Mucosa of rectum (tissue), 2 donors: ENCODE data around the gene MGAT5B.

ENCODE experiments used
- H3K27ac ChIP-seq, 2 donors: one replicate each; pipeline ENCODE4 v1.7.0; 2013; ENCODE audit warnings: inconsistent platforms in 2 of 2, low read depth in 2 of 2, low read length in 2 of 2
- H3K27me3 ChIP-seq, 2 donors: one replicate each; pipeline ENCODE4 v1.7.0; 2013; ENCODE audit warnings: low read length in 2 of 2; ENCODE audit not compliant: control insufficient read depth in 2 of 2, insufficient read depth in 2 of 2
- H3K36me3 ChIP-seq, 2 donors: one replicate each; pipeline ENCODE4 v1.7.0; 2013; ENCODE audit warnings: low read length in 2 of 2; ENCODE audit not compliant: control insufficient read depth in 2 of 2, insufficient read depth in 2 of 2
- H3K4me1 ChIP-seq, 2 donors: one replicate each; pipeline ENCODE4 v1.7.0; 2013; ENCODE audit warnings: low read length in 2 of 2, mild to moderate bottlenecking in 1 of 2; ENCODE audit not compliant: control insufficient read depth in 2 of 2, insufficient read depth in 2 of 2
- H3K4me3 ChIP-seq, 2 donors: one replicate each; pipeline ENCODE4 v1.7.0; 2013; ENCODE audit warnings: low read length in 2 of 2
- H3K9ac ChIP-seq, 2 donors: one replicate each; pipeline ENCODE4 v1.7.0; 2013; ENCODE audit warnings: low read length in 2 of 2, low read depth in 1 of 2, mild to moderate bottlenecking in 1 of 2
- H3K9me3 ChIP-seq, 2 donors: one replicate each; pipeline ENCODE4 v1.7.0; 2013; ENCODE audit warnings: low read length in 2 of 2; ENCODE audit not compliant: control insufficient read depth in 2 of 2
- donor health status: healthy.
- donor health status: Normal muscosa, but diverticular disease.

The MGAT5B gene

DNA sequence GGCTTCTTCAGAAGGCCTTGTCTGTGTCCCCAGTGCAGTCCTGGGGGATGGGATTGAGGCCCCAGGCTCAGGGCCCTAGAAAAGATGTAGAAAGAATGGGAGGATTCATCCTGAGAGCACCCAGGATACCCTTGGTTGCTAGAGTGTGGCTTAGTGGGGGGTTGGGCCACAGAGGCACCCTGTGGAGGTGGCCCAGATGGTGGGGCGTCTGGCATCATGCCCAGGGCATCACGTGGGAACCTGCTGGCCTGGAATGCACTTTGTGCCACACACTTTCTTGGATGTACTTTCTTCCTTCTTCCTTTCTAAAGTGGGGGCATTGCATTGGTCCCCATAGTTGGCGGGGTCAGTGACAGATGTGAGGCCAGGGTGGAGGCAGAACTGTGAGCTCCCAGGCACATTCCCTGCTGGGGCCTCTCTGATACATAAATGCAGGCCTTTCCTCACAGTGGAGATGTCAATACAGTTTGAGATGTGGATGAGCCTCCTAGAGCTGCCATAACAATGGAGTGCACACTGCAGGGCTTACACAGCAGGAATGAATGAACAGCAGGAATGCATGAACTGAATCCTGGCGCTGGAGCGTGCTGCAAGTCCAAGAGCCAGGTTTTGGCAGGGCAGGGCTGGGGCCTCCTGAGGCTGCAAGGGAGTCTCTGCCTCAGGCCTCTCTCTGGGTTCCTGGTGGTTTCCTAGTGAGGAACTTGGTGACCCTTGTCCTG, 43.3 kb downstream of the MGAT5B start:
- Histone ChIP-seq H3K9ac (no peak overlapping the region), H3K36me3 (no peaks in the 10 kb centered on the region), H3K4me1 (no peaks in the 10 kb centered on the region), H3K4me3 (no peak overlapping the region), H3K9me3 (no peaks in the 10 kb centered on the region), H3K27ac (no peak overlapping the region), H3K27me3 (no peaks in the 10 kb centered on the region)

DNA sequence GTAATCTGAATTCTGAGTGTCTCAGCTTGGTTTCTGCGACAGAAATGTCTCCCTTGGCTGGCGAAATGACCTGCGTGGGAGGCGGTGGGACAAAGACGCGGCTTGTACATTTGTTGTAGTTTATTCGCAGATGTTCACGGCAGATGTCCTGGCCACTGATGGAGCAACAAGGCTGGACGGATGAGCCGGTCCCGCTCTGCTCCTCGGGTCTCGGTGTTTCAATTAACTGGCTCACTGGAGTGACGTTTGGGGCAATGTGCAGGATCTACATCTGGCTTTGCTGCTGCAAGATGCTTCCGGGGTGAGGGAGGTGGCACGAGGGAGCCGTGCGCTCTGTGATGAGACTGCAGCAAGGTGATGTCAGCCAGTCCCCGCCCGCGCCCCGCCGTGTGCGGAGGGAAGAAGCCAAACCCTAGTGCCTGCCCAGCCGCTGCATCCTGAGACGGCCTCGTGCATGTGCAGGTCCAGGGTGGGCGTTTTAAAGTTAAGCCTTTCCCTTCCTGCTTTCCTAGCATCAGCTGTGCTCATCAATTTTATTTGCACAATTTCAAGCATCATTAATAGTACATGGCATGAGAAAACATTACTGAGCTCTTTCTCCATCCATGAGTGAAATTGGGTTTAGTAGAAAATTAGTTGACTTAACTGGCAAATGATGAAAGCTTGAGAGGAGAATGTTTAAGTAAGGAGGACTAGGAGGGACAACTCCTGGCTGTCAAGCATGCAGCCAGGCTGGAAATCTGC, 44.4 kb downstream of the MGAT5B start:
- Histone ChIP-seq H3K9me3 (no peaks in the 10 kb centered on the region), H3K27ac (no peak overlapping the region), H3K36me3 (no peaks in the 10 kb centered on the region), H3K4me1 (no peaks in the 10 kb centered on the region), H3K4me3 (no peak overlapping the region), H3K9ac (no peak overlapping the region), H3K27me3 (no peaks in the 10 kb centered on the region)

- H3K4me1 ChIP-seq = no peaks in the 10 kb centered on the region
- no peak overlapping the region for H3K27ac ChIP-seq
- H3K4me3 ChIP-seq = no peak overlapping the region
- H3K36me3 ChIP-seq = no peaks in the 10 kb centered on the region
- H3K9me3 ChIP-seq = no peaks in the 10 kb centered on the region
- no peak overlapping the region for H3K9ac ChIP-seq
- no peaks in the 10 kb centered on the region for H3K27me3 ChIP-seq
Measured at GRCh38 chr17:76914937-76915336, 46.7 kb downstream of the MGAT5B start.

DNA sequence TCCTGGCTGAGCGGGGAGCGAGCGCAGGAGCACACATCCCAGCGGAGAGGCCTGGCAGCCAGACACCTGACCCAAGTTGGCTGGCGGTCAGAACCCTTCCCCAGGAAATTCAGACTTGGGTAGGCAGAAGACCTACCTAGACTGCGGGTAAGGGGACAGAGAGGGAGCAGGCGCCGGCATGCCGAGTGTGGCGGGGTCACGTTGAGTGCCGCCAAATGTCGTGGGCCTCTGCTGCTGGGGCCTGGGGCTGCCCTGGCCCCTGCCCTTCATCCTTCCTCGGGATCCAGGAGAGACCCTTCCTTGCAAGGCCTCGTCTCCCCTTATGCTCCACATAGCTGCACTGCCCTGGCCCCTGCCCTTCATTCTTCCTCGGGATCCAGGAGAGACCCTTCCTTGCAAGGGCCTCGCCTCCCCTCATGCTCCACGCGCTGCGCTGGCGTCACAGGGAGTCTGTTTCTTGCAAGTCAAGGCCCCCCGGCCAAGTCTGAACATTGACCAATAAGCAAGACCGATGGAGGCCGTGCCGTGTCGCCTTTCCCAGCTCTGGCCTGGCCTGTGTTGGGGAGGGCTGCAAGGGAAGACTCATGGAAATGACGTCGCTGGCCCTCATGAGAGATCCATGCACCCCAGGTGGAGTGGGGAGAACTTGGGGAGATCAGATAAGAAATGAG, 47.8 kb downstream of the MGAT5B start:
- H3K4me1 ChIP-seq = no peaks in the 10 kb centered on the region
- H3K9ac ChIP-seq = no peak overlapping the region
- H3K9me3 ChIP-seq = no peaks in the 10 kb centered on the region
- H3K36me3 ChIP-seq = no peaks in the 10 kb centered on the region
- H3K27ac ChIP-seq = no peak overlapping the region
- no peak overlapping the region for H3K4me3 ChIP-seq
- peaks cover 0 to 6% of the 10 kb centered on the region in 2 donors for H3K27me3 ChIP-seq

GRCh38 chr17:76917829-76918228, 49.6 kb downstream of the MGAT5B start:
- no peaks in the 10 kb centered on the region for H3K9me3 ChIP-seq
- H3K4me1 ChIP-seq = no peaks in the 10 kb centered on the region
- H3K27me3 ChIP-seq = peaks cover 0 to 6% of the 10 kb centered on the region in 2 donors
- no peak overlapping the region for H3K9ac ChIP-seq
- H3K27ac ChIP-seq = no peak overlapping the region
- H3K36me3 ChIP-seq = no peaks in the 10 kb centered on the region
- no peak overlapping the region for H3K4me3 ChIP-seq

DNA sequence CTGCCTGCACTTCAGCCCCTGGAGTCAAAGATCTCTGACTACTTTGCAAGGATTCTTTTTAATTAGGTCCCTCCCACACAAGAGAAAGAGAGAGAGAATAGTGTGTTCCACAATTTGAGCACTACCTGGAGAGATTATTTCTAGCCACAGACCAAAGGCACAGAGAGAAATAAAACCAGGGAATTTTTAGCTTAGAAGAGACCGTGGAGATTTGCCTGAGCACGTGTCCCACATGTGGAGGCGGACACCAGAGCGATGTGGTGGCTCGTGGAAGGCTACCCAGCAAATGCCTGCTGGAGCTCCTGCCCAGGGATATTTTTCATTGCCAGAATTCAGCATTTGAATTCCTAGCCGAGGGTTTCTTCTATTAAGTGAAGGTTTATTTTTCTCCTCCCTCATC, 50.6 kb downstream of the MGAT5B start:
- H3K9me3 ChIP-seq = no peaks in the 10 kb centered on the region
- peaks cover 0 to 6% of the 10 kb centered on the region in 2 donors for H3K27me3 ChIP-seq
- H3K27ac ChIP-seq = no peak overlapping the region
- no peak overlapping the region for H3K4me3 ChIP-seq
- H3K9ac ChIP-seq = no peak overlapping the region
- H3K36me3 ChIP-seq = no peaks in the 10 kb centered on the region
- no peaks in the 10 kb centered on the region for H3K4me1 ChIP-seq

DNA sequence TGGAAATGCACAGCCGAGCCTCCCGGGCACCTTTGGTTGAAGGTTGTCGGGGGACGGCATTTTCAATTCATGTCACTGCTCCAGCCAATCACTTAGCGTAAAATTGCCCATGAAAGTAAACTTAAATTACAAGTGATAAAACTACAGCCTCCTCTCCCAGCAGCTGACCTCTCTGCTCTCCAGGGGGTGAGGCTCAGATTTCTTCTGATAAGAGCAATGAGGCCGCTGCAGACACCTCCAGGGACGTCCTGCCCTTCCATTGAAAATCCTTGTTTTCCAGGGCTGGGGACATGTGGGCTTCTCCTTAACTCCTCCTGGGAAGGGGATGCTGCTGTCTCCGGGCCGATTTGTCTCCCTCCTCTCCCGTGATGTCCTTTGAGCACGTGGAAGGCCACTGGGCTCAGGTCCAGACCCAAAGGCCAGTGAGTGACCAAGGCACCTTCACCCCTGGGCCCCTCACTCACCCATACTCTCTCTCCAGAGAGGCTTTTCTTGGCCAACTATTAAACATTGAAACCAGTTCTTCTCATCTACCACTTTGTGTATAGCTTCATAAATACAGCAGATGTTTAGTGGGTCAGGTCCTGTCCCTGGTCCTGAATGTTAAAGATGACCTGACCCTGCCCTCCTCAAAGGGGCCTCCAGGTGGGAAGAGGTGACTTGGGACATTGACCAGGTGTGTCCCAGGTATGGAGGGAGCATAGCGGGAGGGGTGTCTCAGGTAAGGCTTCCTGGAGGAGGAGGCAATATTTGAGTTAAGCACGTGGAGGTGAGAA, 52.3 kb downstream of the MGAT5B start:
- no peaks in the 10 kb centered on the region for H3K4me1 ChIP-seq
- no peak overlapping the region for H3K27ac ChIP-seq
- no peaks in the 10 kb centered on the region for H3K36me3 ChIP-seq
- H3K4me3 ChIP-seq = no peak overlapping the region
- no peaks in the 10 kb centered on the region for H3K9me3 ChIP-seq
- H3K27me3 ChIP-seq = peaks cover 0 to 6% of the 10 kb centered on the region in 2 donors
- H3K9ac ChIP-seq = no peak overlapping the region

DNA sequence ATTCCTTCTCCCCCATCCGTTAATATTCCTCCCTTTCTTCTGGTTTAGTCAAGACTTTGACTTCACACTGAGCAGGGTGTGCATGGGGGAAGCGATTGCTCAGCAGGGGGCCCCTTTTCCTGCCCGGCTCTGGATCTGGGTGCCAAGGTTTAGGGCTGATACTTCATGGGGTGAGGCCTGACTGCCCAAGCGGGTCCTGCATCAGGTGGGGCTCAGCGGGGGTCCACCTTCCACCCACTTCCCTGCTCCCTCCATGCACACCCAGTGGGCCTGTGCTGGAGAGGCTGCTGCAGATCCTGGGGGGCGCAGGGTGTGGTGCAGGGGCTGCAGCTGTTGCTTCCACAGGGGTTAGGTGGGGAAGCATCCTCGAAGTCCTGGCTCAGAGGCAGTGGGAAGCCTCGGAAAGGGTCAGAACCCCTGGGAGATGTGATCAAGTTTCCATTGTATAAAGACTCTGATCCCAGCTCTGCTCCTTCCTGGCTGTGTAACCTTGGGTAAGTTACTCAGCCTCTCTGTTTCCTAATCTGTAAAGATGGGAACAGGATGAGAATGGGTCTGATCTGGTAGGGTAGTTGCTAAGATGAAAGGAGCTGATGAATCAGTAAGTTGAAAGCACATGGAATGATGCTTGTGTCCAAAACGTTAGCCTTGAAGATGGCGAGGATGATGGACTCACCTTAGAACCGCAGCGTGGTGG, 53.3 kb downstream of the MGAT5B start:
- H3K36me3 ChIP-seq = no peaks in the 10 kb centered on the region
- H3K27ac ChIP-seq = no peak overlapping the region
- no peak overlapping the region for H3K4me3 ChIP-seq
- H3K9me3 ChIP-seq = no peaks in the 10 kb centered on the region
- no peaks in the 10 kb centered on the region for H3K4me1 ChIP-seq
- peaks cover 0 to 6% of the 10 kb centered on the region in 2 donors for H3K27me3 ChIP-seq
- no peak overlapping the region for H3K9ac ChIP-seq

DNA sequence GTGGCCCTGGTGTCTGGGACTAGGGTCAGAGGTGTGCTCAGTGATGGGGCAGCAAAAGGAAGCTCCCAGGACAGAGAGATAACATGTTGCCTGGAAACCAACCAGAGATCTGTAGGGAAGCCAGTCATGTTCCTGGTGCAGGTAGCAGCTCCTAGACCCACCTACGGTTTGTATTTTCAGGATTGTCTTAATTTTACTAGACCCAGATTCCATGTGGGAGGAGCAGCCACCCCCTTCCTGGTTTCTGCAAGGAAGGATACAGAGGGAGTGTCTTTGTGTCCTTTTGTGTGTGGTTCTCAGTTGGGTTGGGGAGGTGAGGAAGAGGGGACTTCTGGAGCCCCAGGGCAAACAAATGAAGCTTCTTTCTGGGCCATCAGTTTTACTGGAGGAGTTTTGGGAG, 53.9 kb downstream of the MGAT5B start:
- H3K4me1 ChIP-seq = no peaks in the 10 kb centered on the region
- H3K9ac ChIP-seq = no peak overlapping the region
- peaks cover 0 to 6% of the 10 kb centered on the region in 2 donors for H3K27me3 ChIP-seq
- H3K27ac ChIP-seq = no peak overlapping the region
- no peaks in the 10 kb centered on the region for H3K36me3 ChIP-seq
- no peak overlapping the region for H3K4me3 ChIP-seq
- H3K9me3 ChIP-seq = no peaks in the 10 kb centered on the region
